SK-N-SH (cell line): ENCODE results near the gene SURF1. TPM values are rescaled to one million over a fixed set of nuclear protein-coding genes. Genes with fewer than 3 reads are reported as not detected.
A peak's percentile ranks its signal among the peaks of the same experiment; 100 is the strongest.

ENCODE experiments used
- CTCF ChIA-PET: fragments of 300-600, 350-600 bp; formaldehyde crosslinking; extraction: SDS; loops from one replicate; lab custom pipeline; 2021; lab: Yijun Ruan, JAX
- POLR2A ChIA-PET: fragments of 350-600 bp; sonication (Branson Sonifier 250); formaldehyde crosslinking; extraction: SDS; loops from one replicate; lab custom pipeline; 2020; ENCODE audit warnings: antibody characterized with exemption, inconsistent platforms; lab: Yijun Ruan, JAX
- DNase-seq: peaks from one replicate; pipeline ENCODE4 v3.0.0; 2012
- H2AFZ ChIP-seq: fragments of 200-600 bp; sonication (generic); 2 replicates; pipeline ENCODE4 v1.8.1; 2016; ENCODE audit warnings: antibody characterized with exemption, mild to moderate bottlenecking, low read depth
- H3F3A ChIP-seq: fragments of 200-600 bp; sonication (generic); replicated peaks from 2 replicates; pipeline ENCODE3; 2016; ENCODE audit warnings: antibody characterized with exemption, mild to moderate bottlenecking; ENCODE audit not compliant: insufficient read depth
- H3K27ac ChIP-seq, 2 experiments: fragments of 200-500 bp in 1 of 2; fragments of 200-600 bp in 1 of 2; sonication (Bioruptor generic) in 1 of 2; sonication (generic), shearing (Covaris generic) in 1 of 2; 2 replicates each; pipeline versions ENCODE4 v1.5.1 to v1.6.1; 2014 to 2016; ENCODE audit warnings: low read depth in 2 of 2, inconsistent platforms in 1 of 2, low read length in 1 of 2, mild to moderate bottlenecking in 1 of 2, mixed read lengths in 1 of 2
- H3K27me3 ChIP-seq: fragments of 200-600 bp; sonication (generic), shearing (Covaris generic); 2 replicates; pipeline ENCODE4 v1.6.1; 2016; ENCODE audit warnings: mixed run types; ENCODE audit not compliant: insufficient read depth
- H3K36me3 ChIP-seq, 2 experiments: fragments of 200-500 bp in 1 of 2; fragments of 200-600 bp in 1 of 2; sonication (Bioruptor generic) in 1 of 2; sonication (generic) in 1 of 2; replicated peaks in 1 of 2; 2 replicates each; pipeline versions ENCODE3 to v1.5.1; 2014 to 2016; ENCODE audit warnings: low read length in 1 of 2, mild to moderate bottlenecking in 1 of 2; ENCODE audit not compliant: insufficient read depth in 2 of 2, control insufficient read depth in 1 of 2
- H3K4me1 ChIP-seq, 2 experiments: fragments of 200-500 bp in 1 of 2; fragments of 200-600 bp in 1 of 2; sonication (Bioruptor generic) in 1 of 2; sonication (generic), shearing (Covaris generic) in 1 of 2; 2 replicates each; pipeline versions ENCODE4 v1.5.1 to v1.6.1; 2014 to 2016; ENCODE audit warnings: low read depth in 1 of 2, low read length in 1 of 2, mixed run types in 1 of 2; ENCODE audit not compliant: insufficient read depth in 2 of 2, control insufficient read depth in 1 of 2
- H3K4me2 ChIP-seq: fragments of 200-600 bp; sonication (generic), shearing (Covaris generic); 2 replicates; pipeline ENCODE4 v1.6.1; 2017; ENCODE audit warnings: mixed run types
- H3K4me3 ChIP-seq, 2 experiments: fragments of 200-500 bp in 1 of 2; fragments of 200-600 bp in 1 of 2; sonication (Bioruptor generic) in 1 of 2; sonication (generic), shearing (Covaris generic) in 1 of 2; 2 replicates each; pipeline versions ENCODE4 v1.5.1 to v1.8.1; 2014 to 2016; ENCODE audit warnings: low read depth in 2 of 2, inconsistent platforms in 1 of 2, low read length in 1 of 2, mild to moderate bottlenecking in 1 of 2, mixed read lengths in 1 of 2, moderate library complexity in 1 of 2
- H3K79me2 ChIP-seq: fragments of 200-600 bp; sonication (generic); 2 replicates; pipeline ENCODE4 v1.8.1; 2017; ENCODE audit warnings: mild to moderate bottlenecking; ENCODE audit not compliant: insufficient read depth
- H3K9ac ChIP-seq: fragments of 200-600 bp; sonication (generic); 2 replicates; pipeline ENCODE4 v1.6.1; 2017; ENCODE audit warnings: mixed run types
- H3K9me2 ChIP-seq: fragments of 200-600 bp; sonication (generic); 2 replicates; pipeline ENCODE4 v1.6.1; 2017; ENCODE audit warnings: mixed run types
- H3K9me3 ChIP-seq: fragments of 200-600 bp; sonication (generic); 2 replicates; pipeline ENCODE4 v1.6.1; 2017; ENCODE audit warnings: mixed run types, mild to moderate bottlenecking, moderate library complexity
- H4K20me1 ChIP-seq: fragments of 200-600 bp; sonication (generic); 2 replicates; pipeline ENCODE4 v1.6.1; 2017; ENCODE audit warnings: mild to moderate bottlenecking, mixed run types; ENCODE audit not compliant: insufficient read depth
- CHD2 ChIP-seq: fragments of 150-350 bp; IDR thresholded peaks from 2 replicates; pipeline ENCODE4 v1.6.1; 2018; ENCODE audit warnings: low read length; ENCODE audit not compliant: partially characterized antibody
- CTCF ChIP-seq: fragments of 200-600 bp; sonication (generic); IDR thresholded peaks from 2 replicates; pipeline ENCODE4 v1.6.1; 2017; ENCODE audit warnings: antibody characterized with exemption, mild to moderate bottlenecking, moderate library complexity
- ELF1 ChIP-seq: IDR thresholded peaks from 2 replicates; pipeline ENCODE4 v1.4.0; 2012
- EP300 ChIP-seq, 2 experiments: IDR thresholded peaks; 2 replicates each; pipeline versions ENCODE4 v1.4.0 to v1.6.1; 2012; ENCODE audit warnings: borderline replicate concordance in 1 of 2, low read depth in 1 of 2, low read length in 1 of 2
- EZH2phosphoT487 ChIP-seq: fragments of 200-600 bp; sonication (generic); IDR thresholded peaks from 2 replicates; pipeline ENCODE4 v1.6.1; 2017; ENCODE audit warnings: low read depth, mixed run types, mild to moderate bottlenecking, antibody characterized with exemption, moderate library complexity, borderline replicate concordance
- FOXM1 ChIP-seq: IDR thresholded peaks from 2 replicates; pipeline ENCODE4 v1.4.0; 2012; ENCODE audit warnings: low read depth, mild to moderate bottlenecking
- GABPA ChIP-seq: IDR thresholded peaks from 2 replicates; pipeline ENCODE4 v1.4.0; 2012; ENCODE audit warnings: low read depth, mild to moderate bottlenecking
- GATA2 ChIP-seq: sonication (generic); formaldehyde crosslinking; IDR thresholded peaks from 2 replicates; pipeline ENCODE4 v1.5.0; 2020; ENCODE audit warnings: mild to moderate bottlenecking, missing genetic modification reagents
- JUND ChIP-seq: IDR thresholded peaks from 2 replicates; pipeline ENCODE4 v1.4.0; 2012
- MXI1 ChIP-seq: IDR thresholded peaks from 2 replicates; pipeline ENCODE4 v1.6.1; 2012; ENCODE audit warnings: mild to moderate bottlenecking, low read depth, low read length, improper control_type of control experiment
- PBX3 ChIP-seq: IDR thresholded peaks from 2 replicates; pipeline ENCODE4; 2012
- POLR2AphosphoS5 ChIP-seq: IDR thresholded peaks from 2 replicates; pipeline ENCODE4 v1.6.1; 2012; ENCODE audit warnings: low read depth, low read length
- RAD21 ChIP-seq: IDR thresholded peaks from 2 replicates; pipeline ENCODE4 v1.6.1; 2012; ENCODE audit warnings: mild to moderate bottlenecking, low read length
- RFX5 ChIP-seq: IDR thresholded peaks from 2 replicates; pipeline ENCODE4 v1.6.1; 2012; ENCODE audit warnings: mild to moderate bottlenecking, improper control_type of control experiment, low read length
- SIN3A ChIP-seq: IDR thresholded peaks from 2 replicates; pipeline ENCODE4 v1.6.1; 2012; ENCODE audit warnings: low read depth, mild to moderate bottlenecking, low read length, moderate library complexity, borderline replicate concordance
- SMC3 ChIP-seq: IDR thresholded peaks from 2 replicates; pipeline ENCODE4 v1.6.1; 2012; ENCODE audit warnings: low read depth, low read length, improper control_type of control experiment
- TAF1 ChIP-seq: IDR thresholded peaks from 2 replicates; pipeline ENCODE4 v1.6.1; 2012; ENCODE audit warnings: low read depth, mild to moderate bottlenecking, low read length, moderate library complexity, borderline replicate concordance
- TCF12 ChIP-seq: IDR thresholded peaks from 2 replicates; pipeline ENCODE4 v1.4.0; 2012
- TEAD4 ChIP-seq: IDR thresholded peaks from 2 replicates; pipeline ENCODE4 v1.4.0; 2012; ENCODE audit warnings: mild to moderate bottlenecking, borderline replicate concordance; ENCODE audit not compliant: insufficient read depth
- USF1 ChIP-seq: IDR thresholded peaks from 2 replicates; pipeline ENCODE4 v1.4.0; 2012; ENCODE audit warnings: low read depth, borderline replicate concordance
- ZBTB33 ChIP-seq: IDR thresholded peaks from 2 replicates; pipeline ENCODE4 v1.4.0; 2012; ENCODE audit warnings: low read depth, borderline replicate concordance
- WGBS: methylation state at CpG from one replicate; pipeline ENCODE4 v1.1.6; 2017; ENCODE audit warnings: low lambda C conversion rate; 5-methylcytosine and 5-hydroxymethylcytosine counted together
- polyA plus RNA-seq, 3 experiments: library from polyadenylated mRNA; depleted of rRNA; stranded (reverse); fragments of >200 nt; gene quantifications; 2 replicates each; pipeline ENCODE4 v1.2.3, GENCODE V29; 2012

The SURF1 gene
- polyA plus RNA-seq, 1 of the 3 experiments (the other 2 are of a cell fraction) = 103 TPM

GRCh38 chr9:133359399-133360175 is 3.3 kb upstream of the SURF1 start:
- H3K27me3 ChIP-seq = no peaks in the 10 kb centered on the region
- H3K79me2 ChIP-seq = peaks cover 60% of the 10 kb centered on the region
- H4K20me1 ChIP-seq = peaks cover 25% of the 10 kb centered on the region; the same call in 1 of the 2 replicates
- TF ChIP-seq FOXM1 (no peak), SIN3A (no peak), CTCF (peak; percentile 36), RAD21 (peak; percentile 64), SMC3 (peak; percentile 35; the same call in 1 of the 2 replicates), GATA2 (CRISPR knock-in tag) (no peak)
- peaks cover 12 to 52% of the 10 kb centered on the region in 2 experiments for H3K36me3 ChIP-seq
- no peak overlapping the region for H3K9ac ChIP-seq
- peaks cover 13 to 29% of the 10 kb centered on the region in 2 experiments; a peak in 2 of 4 replicates for H3K4me1 ChIP-seq
- no peak overlapping the region for H2AFZ ChIP-seq
- H3K9me3 ChIP-seq = no peaks in the 10 kb centered on the region
- peak; percentile 74 for DNase-seq
- CTCF ChIA-PET = interaction anchor here (0.8 to 3.3 kb wide), 7 partner anchors 16 to 126 kb away, joined by 3 to 19 read pairs (median 4); no protein-coding TSS in a partner anchor
- H3K4me2 ChIP-seq = no peak overlapping the region
- no peaks in the 10 kb centered on the region for H3K9me2 ChIP-seq
- peaks cover 24% of the 10 kb centered on the region for H3F3A ChIP-seq
- WGBS = 72% methylated on average over 18 of the region's 20 CpGs
- no peak overlapping the region; a peak in 1 of 4 replicates for H3K27ac ChIP-seq
- H3K4me3 ChIP-seq = no peak overlapping the region
- POLR2A ChIA-PET = interaction anchor here (1.2 kb wide), 1 partner anchor 12 kb away, joined by 4 read pairs; the partner anchor contains the start of genes MED22 and RPL7A

GRCh38 chr9:133357656-133358055 is 1.4 kb upstream of the SURF1 start:
- no peak overlapping the region for H3K9ac ChIP-seq
- 0 out of 2 replicates have a peak, but pooled peaks cover 15% of the 10 kb centered on the region for H4K20me1 ChIP-seq
- DNase-seq = no peak
- no peak overlapping the region for H2AFZ ChIP-seq
- H3K4me2 ChIP-seq = peak overlapping the region; percentile 97
- no peak overlapping the region for H3K27ac ChIP-seq
- peaks cover 13 to 33% of the 10 kb centered on the region in 2 experiments; a peak in 2 of 4 replicates for H3K4me1 ChIP-seq
- POLR2A ChIA-PET = interaction anchor here (1.4 to 2.5 kb wide), 3 partner anchors 9 to 11 kb away, joined by 3 to 11 read pairs (median 3); partner anchors contain the start of genes MED22 and RPL7A
- H3K9me2 ChIP-seq = no peaks in the 10 kb centered on the region
- CTCF ChIA-PET = interaction anchor here (1.2 to 1.9 kb wide), 3 partner anchors 14 to 129 kb away, joined by 4 to 5 read pairs (median 5); no protein-coding TSS in a partner anchor
- H3K4me3 ChIP-seq = peak overlapping the region; percentile 68 to 90; a peak in 3 of 4 replicates
- peaks cover 22% of the 10 kb centered on the region for H3F3A ChIP-seq
- peaks cover under 1 to 57% of the 10 kb centered on the region in 2 experiments for H3K36me3 ChIP-seq
- H3K9me3 ChIP-seq = no peaks in the 10 kb centered on the region
- H3K79me2 ChIP-seq = peaks cover 46% of the 10 kb centered on the region
- WGBS = 62% methylated on average over 14 of the region's 14 CpGs
- no peaks in the 10 kb centered on the region for H3K27me3 ChIP-seq
- TF ChIP-seq CHD2 = no peak
- TF ChIP-seq PBX3 = no peak
- TF ChIP-seq ZBTB33 = no peak
- TF ChIP-seq EZH2phosphoT487 = no peak
- no peak for TF ChIP-seq MXI1
- TF ChIP-seq TCF12 = no peak
- no peak for TF ChIP-seq SIN3A
- no peak for TF ChIP-seq EP300 (IDR thresholded peaks at IDR 0.05; ENCODE audit: borderline replicate concordance in 1 of 2, low read depth in 1 of 2, low read length in 1 of 2)
- TF ChIP-seq TAF1 = no peak
- no peak for TF ChIP-seq RFX5
- TF ChIP-seq TEAD4 = no peak
- no peak for TF ChIP-seq POLR2AphosphoS5
- no peak for TF ChIP-seq JUND
- no peak for TF ChIP-seq USF1
- TF ChIP-seq ELF1 = no peak
- no peak for TF ChIP-seq GABPA
